K562 (cell line): ENCODE measurements around the gene CACNA1C. TPM values are rescaled to one million over a fixed set of nuclear protein-coding genes. Genes with fewer than 3 reads are reported as not detected.

Source experiments
- ATAC-seq: fragments of 200-7000 bp; cut with Tn5 transposase; 3 replicates; pipeline ENCODE4 v1.9.1; 2020; ENCODE audit warnings: moderate library complexity
- BruUV-seq: library from RNA; stranded (reverse); fragments of 400-500 nt; replicated peaks from 2 replicates; lab custom pipeline; 2021; lab: Mats Ljungman, UMichigan
- CTCF ChIA-PET: fragments of 300-600 bp; formaldehyde crosslinking; extraction: SDS; loops from one replicate; lab custom pipeline; 2021; ENCODE audit warnings: low intra/inter-chr PET ratio; lab: Yijun Ruan, JAX
- POLR2A ChIA-PET: fragments of 300-600, 350-650 bp; sonication (Branson Sonifier 250); formaldehyde crosslinking; extraction: SDS; loops from one replicate; lab custom pipeline; 2021; ENCODE audit warnings: antibody characterized with exemption, inconsistent platforms; lab: Yijun Ruan, JAX
- DNase-seq, 4 experiments: peaks; one replicate each; pipeline versions ENCODE4 v3.0.0 to v3.0.0-alpha.2; 2011 to 2018; ENCODE audit warnings: low spot score in 3 of 4, mixed read lengths in 3 of 4; ENCODE audit errors: extremely low read depth in 1 of 4
- FAIRE-seq: peaks from 2 replicates; lab custom pipeline; 2011; peaks lifted over from hg19 to GRCh38; lab: Jason Lieb, UNC
- H2AFZ ChIP-seq: 2 replicates; pipeline ENCODE4 v1.6.0; 2011; ENCODE audit warnings: low read depth, low read length, control low read depth, inconsistent platforms
- H3K27ac ChIP-seq: fragments of 200-600 bp; 3 replicates; pipeline ENCODE4 v1.8.0; 2011; ENCODE audit warnings: low read depth, mild to moderate bottlenecking, control low read depth, inconsistent platforms, low read length, moderate library complexity, mixed read lengths; ENCODE audit errors: extremely low read depth
- H3K27me3 ChIP-seq, 2 experiments: fragments of 300-600 bp in 1 of 2; 2 replicates in 1 of 2; 3 replicates in 1 of 2; pipeline versions ENCODE4 v1.6.0 to v1.8.0; 2011; ENCODE audit warnings: inconsistent platforms in 2 of 2, low read length in 2 of 2, mild to moderate bottlenecking in 1 of 2, mixed read lengths in 1 of 2, moderate library complexity in 1 of 2; ENCODE audit not compliant: control insufficient read depth in 2 of 2, insufficient read depth in 2 of 2
- H3K36me3 ChIP-seq: fragments of 300-600 bp; 3 replicates; pipeline ENCODE4 v1.8.0; 2011; ENCODE audit warnings: mild to moderate bottlenecking, low read length, inconsistent platforms; ENCODE audit not compliant: control insufficient read depth, insufficient read depth
- H3K4me1 ChIP-seq, 2 experiments: fragments of 200-600 bp in 1 of 2; replicated peaks in 1 of 2; 2 replicates in 1 of 2; 3 replicates in 1 of 2; pipeline versions ENCODE4 v1.5.1 to v1.8.0; 2011; ENCODE audit warnings: inconsistent platforms in 2 of 2, low read length in 2 of 2, mild to moderate bottlenecking in 1 of 2, mixed read lengths in 1 of 2, moderate library complexity in 1 of 2; ENCODE audit not compliant: control insufficient read depth in 2 of 2, insufficient read depth in 2 of 2
- H3K4me2 ChIP-seq: 2 replicates; pipeline ENCODE4 v1.6.1; 2011; ENCODE audit warnings: low read length, control low read depth, inconsistent platforms, mixed read lengths; ENCODE audit not compliant: insufficient read depth
- H3K4me3 ChIP-seq: fragments of 200-600 bp; sonication (generic), shearing (Covaris generic); 2 replicates; pipeline ENCODE4 v1.5.1; 2016; ENCODE audit warnings: control low read depth, inconsistent platforms
- H3K79me2 ChIP-seq: fragments of 200-600 bp; 3 replicates; pipeline ENCODE4 v1.8.0; 2011; ENCODE audit warnings: low read length, inconsistent platforms; ENCODE audit not compliant: control insufficient read depth, insufficient read depth
- H3K9ac ChIP-seq, 2 experiments: 2 replicates each; pipeline versions ENCODE4 v1.6.0 to v1.6.1; 2011; ENCODE audit warnings: low read depth in 2 of 2, low read length in 2 of 2, control low read depth in 1 of 2, inconsistent platforms in 1 of 2, mild to moderate bottlenecking in 1 of 2, mixed read lengths in 1 of 2; ENCODE audit not compliant: insufficient read depth in 1 of 2
- H3K9me1 ChIP-seq: one replicate; pipeline ENCODE4 v1.6.0; 2011; ENCODE audit warnings: inconsistent platforms, mild to moderate bottlenecking, low read length, moderate library complexity; ENCODE audit not compliant: control insufficient read depth, insufficient read depth
- H3K9me3 ChIP-seq: replicated peaks from 2 replicates; pipeline ENCODE4 v1.5.1; 2011; ENCODE audit warnings: low read depth, low read length, inconsistent platforms; ENCODE audit not compliant: control insufficient read depth, insufficient read depth
- H4K20me1 ChIP-seq: replicated peaks from 2 replicates; pipeline ENCODE4 v1.6.1; 2011; ENCODE audit warnings: low read length, inconsistent platforms, mixed read lengths; ENCODE audit not compliant: control insufficient read depth, insufficient read depth
- ARHGAP35 ChIP-seq: fragments of 450-650 bp; IDR thresholded peaks from 2 replicates; pipeline ENCODE4 v1.6.1; 2018; ENCODE audit not compliant: partially characterized antibody
- DNMT1 ChIP-seq: fragments of 450-650 bp; IDR thresholded peaks from 2 replicates; pipeline ENCODE4 v1.6.1; 2016; ENCODE audit warnings: antibody characterized with exemption, mild to moderate bottlenecking
- ERF ChIP-seq: fragments of 450-650 bp; formaldehyde crosslinking; IDR thresholded peaks from 2 replicates; pipeline ENCODE4 v1.4.0; 2020; ENCODE audit warnings: mild to moderate bottlenecking, mixed read lengths
- ESRRB ChIP-seq: fragments of 250-450 bp; sonication (Bioruptor Pico); IDR thresholded peaks from 2 replicates; pipeline ENCODE4 v1.5.0; 2020; ENCODE audit warnings: mild to moderate bottlenecking, moderate library complexity, borderline replicate concordance
- FOXM1 ChIP-seq, 2 experiments: fragments of 450-650 bp in 1 of 2; sonication (generic) in 1 of 2; formaldehyde crosslinking in 1 of 2; IDR thresholded peaks; 2 replicates each; pipeline versions ENCODE4 v1.6.1 to v1.9.0; 2017 to 2022; ENCODE audit warnings: low read depth in 2 of 2, mild to moderate bottlenecking in 2 of 2, missing genetic modification reagents in 1 of 2, moderate library complexity in 1 of 2
- HDGF ChIP-seq: fragments of 450-650 bp; IDR thresholded peaks from 2 replicates; pipeline ENCODE4 v1.6.1; 2016
- HNRNPK ChIP-seq: fragments of 200-400 bp; formaldehyde crosslinking; IDR thresholded peaks from one replicate; pipeline ENCODE4 v1.6.1; 2018; ENCODE audit warnings: mild to moderate bottlenecking, low read depth, low read length; ENCODE audit not compliant: poor library complexity, severe bottlenecking
- RFX1 ChIP-seq: fragments of 450-650 bp; IDR thresholded peaks from 2 replicates; pipeline ENCODE4 v1.6.1; 2016; ENCODE audit warnings: mild to moderate bottlenecking, moderate library complexity
- STAT6 ChIP-seq: sonication (generic); formaldehyde crosslinking; IDR thresholded peaks from 2 replicates; pipeline ENCODE4 v1.8.1; 2023; ENCODE audit warnings: mild to moderate bottlenecking, missing genetic modification reagents
- TOE1 ChIP-seq, 2 experiments: fragments of 450-650 bp in 1 of 2; sonication (generic) in 1 of 2; formaldehyde crosslinking in 1 of 2; IDR thresholded peaks; 2 replicates each; pipeline versions ENCODE4 v1.7.1 to v1.8.0; 2016 to 2022; ENCODE audit warnings: borderline replicate concordance in 2 of 2, mild to moderate bottlenecking in 2 of 2, antibody characterized with exemption in 1 of 2, inconsistent platforms in 1 of 2, low read depth in 1 of 2, missing genetic modification reagents in 1 of 2, moderate library complexity in 1 of 2
- TSHZ1 ChIP-seq: fragments of 250-450 bp; sonication (Bioruptor Pico); IDR thresholded peaks from 2 replicates; pipeline ENCODE4 v1.4.0; 2020; ENCODE audit warnings: mild to moderate bottlenecking, moderate library complexity
- ZNF197 ChIP-seq: fragments of 200-800 bp; sonication (Bioruptor generic); IDR thresholded peaks from 2 replicates; pipeline ENCODE4 v1.6.1; 2016; ENCODE audit warnings: low read depth, missing genetic modification characterization, missing compliant biosample characterization
- ZNF224 ChIP-seq: sonication (generic); formaldehyde crosslinking; IDR thresholded peaks from 2 replicates; pipeline ENCODE4 v1.8.0; 2022; ENCODE audit warnings: mild to moderate bottlenecking, missing genetic modification reagents
- ZNF589 ChIP-seq: fragments of 200-800 bp; sonication (Bioruptor generic); IDR thresholded peaks from 2 replicates; pipeline ENCODE4 v1.6.1; 2016; ENCODE audit warnings: low read depth, missing genetic modification characterization, missing compliant biosample characterization
- ZSCAN32 ChIP-seq: fragments of 450-650 bp; formaldehyde crosslinking; IDR thresholded peaks from 2 replicates; pipeline ENCODE4 v1.4.0; 2020; ENCODE audit warnings: mild to moderate bottlenecking, moderate library complexity
- WGBS: fragments of 100-300 bp; shearing (Covaris generic); methylation state at CpG from one replicate; pipeline ENCODE4 v1.1.6; 2016; ENCODE audit warnings: low coverage, mixed read lengths; ENCODE audit not compliant: insufficient coverage; ENCODE audit errors: missing lambda C conversion rate; 5-methylcytosine and 5-hydroxymethylcytosine counted together
- in situ Hi-C: fragments of 300-500 bp; cut with MboI; formaldehyde crosslinking; loops from 4 replicates; pipeline ENCODE4 v1.15.0; 2018; ENCODE audit warnings: inconsistent platforms, mixed read lengths
- intact Hi-C: fragments of 100-400 bp; cut with micrococcal nuclease; formaldehyde crosslinking; loops from 2 replicates; pipeline ENCODE4 v1.14.2; 2022
- polyA plus RNA-seq, 8 experiments: library from polyadenylated mRNA; depleted of rRNA in 4 of 8; stranded (reverse) in 5 of 8; unstranded in 3 of 8; fragments of >200 nt; fragmentation: Nextera tagmentation in 2 of 8; fragmentation: Illumina TruSeq in 1 of 8; extraction: Ambion mirVana in 2 of 8; extraction: Trizol in 1 of 8; gene quantifications; 2 replicates each; pipeline versions ENCODE4 v1.2.1 to v1.2.3, GENCODE V29; 2011 to 2014; ENCODE audit warnings: inconsistent platforms in 1 of 8, missing spikeins in 1 of 8
- total RNA-seq, 7 experiments: library from RNA; depleted of rRNA in 6 of 7; stranded (reverse); fragments of >200 nt in 6 of 7; fragmentation: Illumina TruSeq in 2 of 7; extraction: Trizol in 2 of 7; gene quantifications; 2 replicates each; pipeline versions ENCODE4 v1.2.1 to v1.2.3, GENCODE V29; 2011 to 2021; ENCODE audit warnings: low replicate concordance in 1 of 7

CACNA1C gene
- total and polyA plus RNA-seq, 9 of the 15 experiments (the other 6 are each of a cell fraction or from before 2014, with no cell fraction given) = not detected

- no peak for TF ChIP-seq HNRNPK
- no peak for TF ChIP-seq ZNF224 (CRISPR knock-in tag)
- no peak for TF ChIP-seq FOXM1 (IDR thresholded peaks at IDR 0.05; ENCODE audit: low read depth)
- no peak for TF ChIP-seq FOXM1 (CRISPR knock-in tag; IDR thresholded peaks at IDR 0.05; ENCODE audit: low read depth)
- TF ChIP-seq ARHGAP35 = no peak
- no peak for TF ChIP-seq ZNF197
- TF ChIP-seq ZSCAN32 = no peak
- no peak for TF ChIP-seq HDGF
- no peak for TF ChIP-seq TOE1 (IDR thresholded peaks at IDR 0.05; ENCODE audit: borderline replicate concordance)
- no peak for TF ChIP-seq TOE1 (CRISPR knock-in tag; IDR thresholded peaks at IDR 0.05; ENCODE audit: borderline replicate concordance, low read depth)
Measured at GRCh38 chr12:2354151-2354991, 301.6 kb downstream of the CACNA1C start (continued).

GRCh38 chr12:2355198-2355597 is 302.4 kb downstream of the CACNA1C start:
- peaks cover 0 to 21% of the 10 kb centered on the region in 2 experiments; a peak in 2 of 5 replicates for H3K27me3 ChIP-seq
- intact Hi-C loops = no loop called here
- TF ChIP-seq TSHZ1 (CRISPR knock-in tag) (no peak), ERF (CRISPR knock-in tag) (no peak), ZNF589 (CRISPR knock-in tag) (no peak), ARHGAP35 (no peak), STAT6 (CRISPR knock-in tag) (no peak), DNMT1 (no peak), ESRRB (CRISPR knock-in tag) (no peak), RFX1 (no peak)

More at GRCh38 chr12:2355198-2355597, 302.4 kb downstream of the CACNA1C start:
- ChIA-PET POLR2A (no interaction called here), CTCF (no interaction called here)
- Histone ChIP-seq H3K9me1 (no peaks in the 10 kb centered on the region), H3K36me3 (no peaks in the 10 kb centered on the region), H2AFZ (no peak overlapping the region), H3K79me2 (no peaks in the 10 kb centered on the region), H3K4me1 (no peaks in the 10 kb centered on the region), H3K4me2 (no peak overlapping the region), H3K9me3 (no peaks in the 10 kb centered on the region), H3K9ac (no peak overlapping the region), H3K27ac (no peak overlapping the region), H4K20me1 (no peaks in the 10 kb centered on the region), H3K4me3 (no peak overlapping the region)
- ATAC-seq (no peak), DNase-seq (no peak), FAIRE-seq (no peak)
- BruUV-seq = no TSS peak
- WGBS = 0% methylated on average over 3 of the region's 3 CpGs
- in situ Hi-C loops = no loop called here
